NCI-H1694 treated with DMSO at 0.1 percent for 48 hours (cell line): ENCODE results near the gene GNA12.

Experiments used
- DNase-seq: peaks from one replicate; lab custom pipeline; 2025; lab: John Stamatoyannopoulos, UW

GNA12 gene

DNA sequence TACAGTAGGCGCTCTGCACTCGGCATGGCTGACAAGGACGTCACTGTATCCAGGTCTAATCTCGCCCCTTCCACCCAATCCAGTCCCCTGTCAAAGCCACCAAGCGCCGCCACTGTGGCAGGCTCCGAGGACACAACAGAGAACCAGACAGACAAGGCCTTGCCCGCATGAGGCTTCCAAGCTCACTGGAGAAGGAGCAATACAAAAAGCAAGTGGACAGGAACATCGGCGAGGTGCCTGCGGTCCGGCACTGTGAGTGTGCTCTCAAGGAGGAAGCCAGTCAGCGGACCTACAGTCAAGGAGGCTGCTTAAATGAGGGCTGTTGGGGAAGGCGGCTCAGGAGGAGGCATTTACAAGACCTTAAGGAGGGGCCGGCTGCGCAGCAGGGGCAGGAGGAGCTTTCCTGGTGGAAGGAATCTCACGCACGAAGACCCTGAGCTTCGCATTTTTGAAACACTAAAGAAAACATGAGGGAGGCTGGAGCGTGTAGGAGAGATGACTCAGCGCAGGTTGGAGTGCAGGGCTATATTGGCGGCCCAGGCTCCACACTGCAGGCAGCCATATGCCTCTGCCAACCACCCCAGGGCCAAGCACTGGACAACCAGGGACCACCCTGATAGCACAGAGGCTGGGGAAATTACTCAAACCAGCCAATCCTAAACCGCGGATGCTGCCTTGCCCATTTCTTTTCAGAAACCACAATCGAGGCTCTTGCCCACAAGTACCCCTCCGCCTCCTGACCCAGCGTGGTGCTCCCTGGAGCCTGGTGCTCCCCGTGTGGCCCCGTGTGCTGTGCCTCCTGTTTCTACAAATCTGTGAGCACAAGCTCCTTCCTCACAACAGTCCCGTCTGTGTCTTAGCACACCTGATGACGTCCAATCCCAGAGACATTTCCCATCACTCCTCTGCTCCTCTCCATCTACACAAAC lies 28.9 kb downstream of the GNA12 start:
- DNase-seq = no peak

DNA sequence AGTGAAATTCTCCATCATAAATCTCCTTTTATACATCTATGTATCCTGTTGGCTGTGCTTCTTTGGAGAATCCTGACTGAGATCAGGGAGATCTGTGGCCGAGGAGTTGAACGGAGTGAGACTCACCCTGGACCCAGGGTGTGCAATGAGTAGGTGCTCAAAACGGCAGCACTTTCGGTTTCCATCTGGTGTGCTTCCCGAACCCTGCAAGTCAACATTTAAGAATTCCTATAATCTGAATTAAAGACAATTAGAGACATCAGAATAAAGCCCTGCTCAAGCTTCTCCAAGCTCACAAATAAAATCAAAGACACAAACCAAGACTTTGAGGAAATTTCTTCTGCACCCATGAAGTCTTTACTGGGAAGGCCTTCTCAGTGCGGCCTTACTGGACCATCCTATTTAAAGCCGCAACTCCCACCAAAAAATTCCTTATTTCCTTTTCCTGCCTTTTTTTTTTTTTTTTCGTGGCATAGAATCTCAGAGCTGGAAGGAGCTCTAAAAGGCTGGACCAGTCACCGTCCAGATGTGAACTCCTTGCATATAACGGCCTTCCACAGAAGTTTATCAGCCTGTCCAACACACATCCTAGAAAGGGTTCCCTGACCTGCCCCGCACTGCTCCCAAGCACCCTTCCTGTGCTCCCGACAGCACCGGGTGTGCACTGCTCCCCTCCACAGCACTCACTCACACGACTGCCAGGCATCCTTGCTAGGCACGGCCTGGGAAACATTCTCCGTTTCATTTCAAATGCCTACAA lies 29.7 kb downstream of the GNA12 start:
- DNase-seq = no peak

DNA sequence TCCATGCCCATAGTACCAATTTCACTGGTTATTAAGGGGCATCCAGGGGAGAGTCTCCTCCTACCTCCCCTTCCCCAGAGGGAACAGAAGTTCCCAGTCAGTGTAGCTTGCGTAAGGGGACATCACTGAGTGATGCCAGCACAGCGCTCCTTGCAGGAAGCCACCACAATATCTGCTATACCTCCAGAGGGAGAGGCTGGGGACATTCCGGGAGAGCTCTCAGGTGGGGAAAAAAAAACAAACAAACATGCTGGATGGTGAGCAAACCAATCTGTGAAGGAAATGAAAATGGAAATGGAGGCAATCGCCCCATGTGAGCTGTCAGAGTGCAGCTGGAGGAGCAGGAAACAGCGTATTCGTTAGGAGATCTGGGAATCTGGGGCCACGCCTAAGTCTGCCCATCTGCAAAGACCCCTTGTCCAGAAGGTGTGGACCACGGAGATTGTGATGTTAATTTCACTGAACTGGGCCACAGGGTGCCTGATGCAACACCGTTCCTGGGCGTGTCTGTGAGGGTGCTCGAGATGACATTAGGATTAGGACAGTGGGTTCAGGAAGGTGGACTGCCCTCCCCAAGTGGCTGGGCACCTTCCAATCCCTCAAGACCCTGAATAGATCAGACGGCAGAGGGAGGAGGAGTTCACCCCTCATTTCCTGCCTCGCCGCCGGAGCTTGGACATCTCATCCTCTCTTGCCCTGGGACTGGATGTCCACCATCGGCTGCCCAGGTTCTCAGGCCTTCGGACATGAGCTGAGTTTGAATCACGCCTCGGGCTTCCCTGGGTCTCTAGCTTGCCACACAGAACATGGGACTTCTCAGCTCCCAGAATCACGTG lies 30.5 kb downstream of the GNA12 start:
- no peak for DNase-seq

DNA sequence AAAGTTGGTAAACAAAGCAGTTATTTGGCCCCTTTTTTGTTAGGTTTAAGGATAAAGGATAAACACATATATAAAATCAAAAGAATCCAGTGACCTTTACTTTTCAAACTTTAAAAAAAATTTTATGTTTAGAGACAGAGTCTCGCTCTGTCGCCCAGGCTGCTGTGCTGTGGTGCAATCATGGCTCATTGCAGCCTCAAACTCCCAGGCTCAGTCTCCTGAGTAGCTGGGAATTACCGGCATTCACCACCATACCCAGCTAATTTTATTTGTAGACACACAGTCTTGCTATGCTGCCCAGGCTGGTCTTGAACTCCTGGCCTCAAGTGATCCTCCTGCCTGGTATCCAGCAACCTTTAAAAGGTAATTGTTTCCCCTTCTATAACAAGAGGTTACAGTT lies 31.3 kb downstream of the GNA12 start:
- no peak for DNase-seq

DNA sequence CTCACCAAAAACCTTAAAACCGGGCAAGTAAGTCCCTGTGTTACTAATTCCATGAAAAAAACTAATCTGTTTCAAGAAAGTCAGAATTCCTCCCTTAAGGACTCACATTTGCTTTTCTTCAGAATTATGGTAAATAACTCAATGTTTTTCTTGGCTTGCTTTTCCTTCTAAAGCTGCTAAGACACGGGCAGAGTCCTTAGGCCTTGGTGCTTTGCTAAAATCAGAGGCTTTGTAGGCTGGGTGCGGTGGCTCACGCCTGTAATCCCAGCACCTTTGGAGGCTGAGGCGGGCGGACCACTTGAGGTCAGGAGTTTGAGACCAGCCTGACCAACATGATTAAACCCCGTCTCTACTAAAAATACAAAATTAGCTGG lies 32.0 kb downstream of the GNA12 start:
- DNase-seq = no peak

DNA sequence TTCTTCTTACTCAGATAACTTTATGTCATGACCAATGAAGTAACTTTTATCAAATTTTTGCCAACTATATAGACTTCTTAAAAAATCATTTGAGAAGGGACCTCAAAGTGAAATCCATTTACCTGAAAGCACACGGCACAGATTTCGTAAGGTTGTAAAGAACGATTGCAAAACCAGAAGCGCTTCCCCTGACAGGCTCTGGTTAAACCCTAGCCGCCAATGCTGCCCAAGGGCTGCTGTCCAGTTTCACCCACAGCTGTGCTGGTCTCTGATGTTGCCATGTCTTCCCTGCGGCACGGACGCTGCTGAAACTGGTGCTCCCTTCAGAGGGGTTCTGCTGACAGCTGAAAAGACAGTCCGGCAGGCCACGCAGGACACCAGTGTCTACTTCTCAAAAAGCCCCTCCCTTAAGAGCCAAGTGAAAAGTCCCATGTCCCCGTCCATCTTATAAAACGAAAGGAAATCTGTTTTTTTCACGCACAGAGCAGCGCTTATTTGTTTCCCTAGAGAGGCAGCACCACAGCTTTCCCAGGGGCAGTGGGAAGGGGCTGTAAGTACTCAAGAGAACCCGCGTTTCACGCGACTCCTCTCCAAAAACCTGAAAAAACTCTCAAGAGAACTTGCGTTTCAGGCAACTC lies 32.5 kb downstream of the GNA12 start:
- no peak for DNase-seq

DNA sequence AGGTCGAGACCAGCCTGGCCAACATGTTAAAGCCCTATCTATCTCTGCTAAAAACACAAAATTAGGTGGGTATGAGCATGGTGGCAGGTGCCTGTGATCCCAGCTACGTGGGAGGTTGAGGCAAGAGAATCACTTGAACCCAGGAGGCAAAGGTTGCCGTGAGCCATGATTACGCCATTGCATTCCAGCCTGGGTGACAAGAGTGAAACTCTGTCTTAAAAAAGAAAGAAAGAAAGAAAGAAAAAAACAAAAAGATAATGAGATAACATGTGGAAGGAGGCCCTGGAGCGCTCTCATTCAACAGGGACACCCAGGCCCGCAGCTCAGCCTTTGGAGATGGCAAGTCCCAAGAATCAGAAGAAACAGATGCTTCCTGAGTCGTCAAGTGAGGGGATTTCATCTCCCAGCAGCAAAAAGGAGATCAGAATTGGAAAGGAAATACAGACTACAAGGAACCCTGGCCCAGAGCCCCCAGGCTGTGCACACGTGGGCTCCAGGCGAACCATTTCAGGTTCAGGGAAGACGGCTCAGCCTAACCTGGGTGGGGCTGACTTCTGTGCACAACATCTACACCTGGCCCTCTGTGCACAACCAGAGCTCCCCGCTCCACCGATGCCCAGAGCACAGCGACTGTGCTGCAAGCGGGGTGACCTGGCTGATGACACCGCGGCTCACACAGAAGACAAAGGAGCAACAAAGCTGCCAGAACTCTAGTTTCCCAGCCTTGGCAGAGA lies 33.3 kb downstream of the GNA12 start:
- DNase-seq = no peak

DNA sequence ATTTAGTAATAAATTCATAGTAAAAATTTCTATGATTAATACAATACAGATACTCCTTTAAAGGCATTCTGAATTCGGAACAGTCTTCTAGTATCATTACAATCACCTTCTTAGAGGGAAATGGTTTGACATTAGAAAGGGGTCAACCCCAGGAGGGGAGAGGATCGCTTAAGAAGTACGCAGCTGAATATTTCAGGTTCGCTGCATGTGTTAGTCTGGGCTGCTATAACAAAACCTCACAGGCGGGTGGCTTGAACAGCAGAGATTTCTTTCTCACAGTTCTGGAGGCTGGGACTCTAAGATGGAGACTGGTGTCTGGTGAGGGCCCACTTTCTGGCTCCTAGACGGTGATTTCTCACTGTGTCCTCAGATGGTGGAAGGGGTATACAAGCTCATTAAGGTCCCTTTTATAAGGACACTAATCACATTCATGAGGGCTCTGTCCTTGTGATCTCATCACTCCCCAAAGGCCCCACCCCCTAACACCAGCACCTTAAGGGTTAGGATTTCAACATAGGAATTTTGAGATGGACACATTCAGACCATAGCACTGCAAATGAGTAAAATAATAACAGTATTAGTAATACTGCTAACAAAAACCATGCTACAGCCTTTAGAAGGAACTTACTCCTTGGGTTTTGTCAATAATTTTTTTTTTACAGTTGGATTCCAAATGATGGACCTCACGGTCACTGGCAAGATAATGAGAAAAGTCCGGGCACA lies 34.0 kb downstream of the GNA12 start:
- no peak for DNase-seq

DNA sequence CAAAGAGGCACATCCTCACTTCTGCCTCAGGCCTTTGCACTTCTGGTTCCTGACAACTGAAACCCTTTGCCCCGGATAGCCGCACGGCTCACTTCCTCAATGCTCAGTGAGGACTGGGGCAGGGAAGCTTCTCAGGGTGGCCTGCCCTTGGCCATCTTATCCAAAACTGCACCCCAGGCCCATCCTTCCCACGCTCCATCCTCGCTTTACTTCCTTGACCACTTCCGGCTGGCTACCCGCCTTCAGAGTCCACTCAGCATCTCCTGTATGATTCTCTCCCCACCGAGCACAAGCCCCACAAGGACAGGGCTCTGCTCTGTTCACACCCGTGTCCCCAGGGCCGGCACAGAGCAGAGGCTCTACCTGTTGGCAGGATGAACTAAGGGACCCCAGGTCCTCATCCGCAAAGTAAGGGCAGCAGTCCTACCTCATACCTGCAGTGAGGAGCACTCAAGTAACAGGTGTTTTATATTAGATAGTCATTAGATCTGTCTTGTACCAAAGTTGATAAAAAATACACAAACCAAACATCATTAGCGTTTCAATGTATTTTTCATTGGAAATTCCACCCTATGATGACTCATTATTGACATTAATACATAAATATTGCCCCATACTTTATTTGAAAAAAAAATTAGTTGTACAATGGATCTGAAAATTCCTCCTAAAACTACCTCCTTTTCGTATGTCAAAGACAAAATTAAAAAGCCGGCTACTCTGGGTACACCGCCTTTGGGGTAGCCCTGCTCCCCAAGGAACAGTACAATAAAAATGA lies 35.0 kb downstream of the GNA12 start:
- no peak for DNase-seq

DNA sequence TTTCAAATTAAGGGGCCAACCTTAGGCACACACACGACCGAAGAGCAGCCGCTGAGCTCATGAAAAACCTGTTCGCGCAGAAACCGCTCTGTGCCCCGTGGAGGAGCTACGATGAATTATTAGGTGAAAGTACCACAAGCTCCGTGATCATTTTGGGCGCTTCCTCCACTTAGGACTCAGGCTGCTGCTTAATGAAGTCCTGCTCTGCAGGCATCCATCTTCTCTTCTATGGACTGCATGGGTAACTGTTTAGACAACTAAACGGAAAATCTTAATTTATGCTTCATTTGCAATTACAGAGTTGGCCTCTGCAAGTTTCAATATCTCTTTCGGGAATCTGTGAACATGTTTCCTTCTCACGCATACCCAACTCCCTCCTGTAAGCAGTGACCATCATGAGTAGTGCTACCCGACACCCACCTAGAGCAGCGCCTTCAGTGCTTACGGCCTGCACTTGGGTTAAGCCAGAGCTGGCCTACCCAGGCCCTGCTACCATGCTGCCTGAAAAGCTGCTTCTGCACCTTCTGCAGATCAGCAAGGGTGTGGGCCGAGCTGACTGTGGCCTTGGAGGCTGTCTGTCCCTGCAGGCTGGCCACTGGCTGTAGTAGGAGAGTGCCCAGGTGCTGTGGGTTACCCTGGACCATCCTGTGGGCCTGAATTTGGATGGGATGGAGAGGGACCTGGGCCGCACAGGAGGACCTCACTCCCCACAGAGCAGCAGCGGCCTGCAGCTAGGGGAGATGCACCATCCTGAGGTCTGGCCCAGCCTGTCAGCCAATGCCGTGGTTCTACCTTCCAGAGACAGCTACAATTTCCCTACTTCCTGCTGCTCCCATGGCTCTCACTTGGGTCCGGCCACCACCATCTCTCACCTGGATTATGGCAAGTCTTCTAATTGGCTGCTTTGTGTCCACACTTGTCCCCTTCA lies 36.0 kb downstream of the GNA12 start:
- DNase-seq = no peak

DNA sequence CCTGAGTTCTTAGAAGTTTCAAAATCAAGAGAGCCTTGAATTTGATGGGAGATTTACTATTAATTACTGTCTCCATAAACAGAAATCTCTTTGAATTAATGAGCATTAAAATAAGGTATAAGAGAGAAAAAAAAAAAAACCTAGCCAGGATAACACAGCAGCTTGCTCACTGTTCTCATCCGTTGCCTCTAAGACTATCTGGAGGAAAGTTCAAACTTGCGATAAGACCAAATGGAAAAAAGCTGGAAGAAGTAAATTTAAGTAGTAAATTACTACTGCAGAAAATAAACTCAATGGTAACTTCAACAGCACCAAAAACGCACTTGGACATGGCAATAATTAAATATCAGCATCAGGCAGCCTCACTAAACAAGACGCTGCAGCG lies 36.7 kb downstream of the GNA12 start:
- DNase-seq = no peak

DNA sequence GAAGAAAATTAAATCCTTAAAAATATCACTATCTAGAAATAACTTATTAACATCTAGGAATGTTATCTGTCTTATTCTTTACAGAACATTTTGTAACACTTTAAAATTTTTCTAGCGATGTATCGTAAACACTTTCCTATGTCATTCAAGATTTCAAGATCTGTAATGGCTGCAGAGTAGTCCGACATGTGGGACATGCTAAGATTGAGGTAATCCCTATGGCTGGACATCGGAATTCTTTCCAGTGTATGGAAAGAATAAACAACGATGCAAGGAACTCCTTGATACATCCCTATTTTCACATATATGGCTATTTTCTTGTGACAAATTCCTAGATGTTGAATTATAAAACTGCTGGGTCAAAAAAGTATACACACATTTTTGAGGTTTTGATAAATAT lies 37.5 kb downstream of the GNA12 start:
- no peak for DNase-seq

DNA sequence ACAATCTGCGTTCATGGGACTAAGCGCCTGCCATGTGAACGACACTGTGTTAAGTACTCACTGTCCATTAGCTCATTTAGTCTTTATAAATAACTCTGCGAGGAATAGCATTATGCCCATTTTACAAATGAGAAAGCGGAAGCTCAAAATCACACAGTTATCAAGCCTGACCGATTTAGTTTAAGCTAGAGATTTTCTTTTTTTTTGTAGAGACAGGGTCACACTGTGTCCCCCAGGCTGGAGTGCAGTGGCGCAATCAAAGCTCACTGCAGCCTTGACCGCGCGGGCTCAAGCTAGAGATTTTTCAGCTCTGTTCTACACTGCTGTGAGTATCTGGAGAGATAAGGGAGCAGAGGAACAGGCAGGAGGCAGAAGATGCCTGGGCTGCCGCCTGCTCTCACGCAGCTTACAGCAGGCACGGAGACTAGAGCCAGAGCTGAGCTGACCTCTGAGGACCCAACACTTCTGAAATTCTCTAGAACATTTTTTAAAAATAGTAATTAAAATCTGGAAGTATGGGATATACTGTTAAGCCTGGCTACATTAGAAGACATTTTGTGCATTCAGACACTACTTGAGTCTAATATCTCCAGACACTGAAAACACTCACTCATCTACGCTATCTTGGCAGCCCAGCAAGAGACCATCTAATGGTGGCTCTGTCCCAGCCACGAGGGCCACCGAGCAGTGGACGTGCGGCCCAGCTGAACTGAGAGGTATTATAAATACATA lies 38.7 kb downstream of the GNA12 start:
- no peak for DNase-seq

DNA sequence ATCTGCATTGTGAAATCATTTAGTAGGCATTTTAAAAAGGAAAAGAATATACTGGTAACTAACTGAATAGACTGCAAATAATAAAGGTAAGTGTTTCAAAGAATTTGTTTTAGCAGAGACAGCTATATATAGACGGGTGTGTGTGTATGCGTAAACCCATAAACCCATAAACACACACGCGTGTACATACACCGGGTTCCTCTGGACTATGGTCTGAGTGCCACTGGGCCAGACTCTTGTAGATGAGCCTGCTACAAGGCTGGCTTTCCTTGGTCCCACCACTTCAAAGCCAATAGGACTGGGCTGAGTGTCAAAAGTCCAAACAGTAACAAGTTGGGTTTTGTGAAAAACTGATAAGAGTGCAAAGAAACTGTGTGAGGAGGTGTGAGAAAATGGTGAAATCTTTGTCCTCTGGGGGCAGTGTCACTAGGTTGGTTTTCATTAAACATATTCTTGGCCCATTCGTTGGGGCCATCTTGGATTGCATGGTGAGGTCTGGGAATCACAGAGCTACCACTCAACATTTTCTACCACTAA lies 39.8 kb downstream of the GNA12 start:
- no peak for DNase-seq

DNA sequence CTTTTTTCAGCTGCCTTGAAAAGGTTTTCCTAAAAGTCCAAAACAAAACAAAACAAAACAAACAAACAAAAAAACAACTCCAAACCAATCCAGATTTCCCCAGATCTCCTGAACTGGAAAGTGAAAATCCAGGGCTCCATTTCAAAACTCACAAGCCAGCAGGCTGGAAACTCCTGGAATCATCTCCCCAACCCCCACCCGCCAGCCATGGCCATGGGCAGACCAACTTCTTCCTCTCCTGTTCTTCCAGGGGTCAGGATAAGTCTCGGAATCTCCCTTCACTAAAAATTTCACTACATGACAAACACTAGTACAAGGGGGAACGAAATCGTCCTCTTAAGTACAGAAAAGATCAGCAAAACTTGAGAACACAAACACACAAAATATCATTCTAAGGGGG lies 40.4 kb downstream of the GNA12 start:
- no peak for DNase-seq

DNA sequence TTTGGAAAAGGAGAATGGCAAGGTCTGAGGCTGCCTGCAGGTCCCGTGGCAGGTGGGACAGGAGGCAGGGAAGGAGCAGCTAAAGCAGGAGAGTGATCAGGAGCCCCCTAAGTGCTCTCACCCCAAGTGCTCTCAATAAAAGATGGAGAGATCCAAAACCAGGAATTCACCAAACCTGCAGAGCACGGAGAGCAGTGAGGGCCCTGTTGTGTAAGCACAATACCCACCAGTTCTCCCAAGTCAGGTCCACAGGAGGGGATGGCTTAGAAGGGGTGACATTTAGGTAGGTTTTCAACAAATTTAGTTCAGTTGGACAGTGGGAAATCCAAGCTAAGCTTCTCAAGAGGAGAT lies 40.8 kb downstream of the GNA12 start:
- DNase-seq = no peak

DNA sequence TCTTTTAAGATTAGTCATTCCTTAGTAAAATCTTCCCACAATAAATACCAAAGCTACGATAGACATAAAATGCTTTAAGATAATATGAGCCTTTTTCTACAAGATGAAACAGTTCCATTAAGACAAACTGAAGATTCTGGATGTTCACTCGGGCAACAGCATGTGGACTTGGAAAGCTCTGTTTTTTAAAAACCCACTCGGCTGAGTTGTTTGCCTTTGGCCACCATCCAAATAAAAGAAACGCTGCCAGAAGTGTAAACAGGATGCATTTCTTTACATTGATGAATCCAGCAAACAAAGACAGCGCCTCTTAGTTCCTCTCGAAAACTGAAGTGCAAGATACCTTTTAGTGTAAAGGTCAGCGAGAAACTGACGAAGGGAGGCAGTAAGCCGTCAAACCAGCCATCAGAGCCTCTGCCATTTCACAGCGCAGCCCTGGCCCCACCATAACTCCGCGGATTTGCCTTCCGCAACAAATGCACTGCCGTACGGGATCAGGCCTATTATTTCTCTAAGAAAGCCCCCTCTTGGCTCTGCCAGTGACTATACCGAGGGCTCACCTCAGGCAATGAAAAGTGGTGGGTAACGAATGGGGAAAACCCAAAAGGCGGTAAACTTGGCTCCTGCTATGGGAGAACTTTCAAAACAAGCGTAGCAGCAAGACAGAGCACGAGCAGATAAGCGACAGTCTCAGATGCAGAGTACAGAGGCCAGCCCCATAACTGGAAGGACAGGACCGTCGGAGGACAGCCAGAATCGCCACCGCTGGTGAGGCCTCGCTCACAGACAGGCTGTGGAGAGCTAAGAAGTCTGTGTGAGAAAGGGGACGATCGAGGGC lies 41.4 kb downstream of the GNA12 start:
- no peak for DNase-seq
